HepG2 (cell line): ENCODE results near the gene NSL1. TPM values are rescaled to one million over a fixed set of nuclear protein-coding genes. Genes with fewer than 3 reads are reported as not detected.

Experiments
- CBX5 ChIP-seq: sonication (generic); formaldehyde crosslinking; IDR thresholded peaks from 2 replicates; pipeline ENCODE4 v1.4.0; 2020; ENCODE audit warnings: missing genetic modification reagents, borderline replicate concordance
- CEBPG ChIP-seq: IDR thresholded peaks from 2 replicates; pipeline ENCODE4 v1.6.1; 2016
- HNRNPLL ChIP-seq: fragments of 200-400 bp; formaldehyde crosslinking; IDR thresholded peaks from 2 replicates; pipeline ENCODE4 v1.6.1; 2017; ENCODE audit warnings: mild to moderate bottlenecking, low read depth, low read length; ENCODE audit not compliant: poor library complexity, severe bottlenecking
- NR3C1 ChIP-seq: sonication (generic); formaldehyde crosslinking; IDR thresholded peaks from 2 replicates; pipeline ENCODE4 v1.4.0; 2020; ENCODE audit warnings: missing genetic modification reagents
- POLR2AphosphoS2 ChIP-seq: IDR thresholded peaks from 2 replicates; pipeline ENCODE4 v1.6.1; 2011; ENCODE audit warnings: low read depth, low read length, improper control_type of control experiment
- SPEN ChIP-seq: sonication (generic); formaldehyde crosslinking; IDR thresholded peaks from 2 replicates; pipeline ENCODE4 v1.5.1; 2020; ENCODE audit warnings: low read depth, mild to moderate bottlenecking, missing genetic modification reagents
- XRCC5 ChIP-seq: fragments of 200-400 bp; formaldehyde crosslinking; optimal IDR thresholded peaks from 2 replicates; pipeline ENCODE3; 2017; ENCODE audit warnings: mild to moderate bottlenecking, low read length
- ZBTB7B ChIP-seq: sonication (generic); formaldehyde crosslinking; IDR thresholded peaks from 2 replicates; pipeline ENCODE4 v1.4.0; 2020; ENCODE audit warnings: missing genetic modification reagents
- ZNF296 ChIP-seq: sonication (generic); formaldehyde crosslinking; conservative IDR thresholded peaks from 2 replicates; pipeline ENCODE4 v1.5.0; 2020; ENCODE audit warnings: mild to moderate bottlenecking, missing genetic modification reagents
- ZNF644 ChIP-seq: IDR thresholded peaks from 2 replicates; pipeline ENCODE4 v1.6.1; 2016; ENCODE audit warnings: low read depth
- ZNF788 ChIP-seq: sonication (generic); formaldehyde crosslinking; IDR thresholded peaks from 2 replicates; pipeline ENCODE4 v1.5.0; 2020; ENCODE audit warnings: mild to moderate bottlenecking, missing genetic modification reagents, borderline replicate concordance
- polyA plus RNA-seq, 8 experiments: library from polyadenylated mRNA; depleted of rRNA in 3 of 8; stranded (reverse) in 7 of 8; unstranded in 1 of 8; fragments of >200 nt; fragmentation: Illumina TruSeq in 4 of 8; extraction: Trizol in 4 of 8; gene quantifications; 2 replicates each; pipeline versions ENCODE4 v1.2.1 to v1.2.3, GENCODE V29; 2011 to 2016; ENCODE audit warnings: low read depth in 4 of 8, missing spikeins in 1 of 8, mixed read lengths in 1 of 8; ENCODE audit not compliant: insufficient read depth in 1 of 8
- total RNA-seq, 5 experiments: library from RNA; depleted of rRNA; stranded (reverse); fragments of >200 nt; fragmentation: Illumina TruSeq; extraction: Trizol; gene quantifications; 2 replicates each; pipeline ENCODE4 v1.2.3, GENCODE V29; 2016; ENCODE audit warnings: low read depth in 1 of 5
- TF ChIP-seq, protein P1 (sequence below): sonication (generic); formaldehyde crosslinking; IDR thresholded peaks from 2 replicates; pipeline ENCODE4 v1.4.0; 2020; ENCODE audit warnings: low read depth, mild to moderate bottlenecking, missing genetic modification reagents
- TF ChIP-seq, protein P2 (sequence below): sonication (generic); formaldehyde crosslinking; conservative IDR thresholded peaks from 2 replicates; pipeline ENCODE4 v1.4.0; 2020; ENCODE audit warnings: missing genetic modification reagents
- TF ChIP-seq, protein P3 (sequence below): sonication (generic); formaldehyde crosslinking; IDR thresholded peaks from 2 replicates; pipeline ENCODE4 v1.4.0; 2020; ENCODE audit warnings: missing genetic modification reagents
- TF ChIP-seq, protein P4 (sequence below): sonication (generic); formaldehyde crosslinking; IDR thresholded peaks from 2 replicates; pipeline ENCODE4 v1.9.0; 2021; ENCODE audit warnings: missing genetic modification reagents, mild to moderate bottlenecking, borderline replicate concordance
- TF ChIP-seq, protein P5 (sequence below): sonication (generic); formaldehyde crosslinking; IDR thresholded peaks from 2 replicates; pipeline ENCODE4 v1.4.0; 2020; ENCODE audit warnings: mild to moderate bottlenecking, missing genetic modification reagents, borderline replicate concordance
- TF ChIP-seq, protein P6 (sequence below): sonication (generic); formaldehyde crosslinking; IDR thresholded peaks from 2 replicates; pipeline ENCODE4 v1.4.0; 2020; ENCODE audit warnings: mild to moderate bottlenecking, missing genetic modification reagents

NSL1 gene
- total and polyA plus RNA-seq, 2 of the 13 experiments (the other 11 are each of a cell fraction or from before 2014, with no cell fraction given), result 34.5 to 77.4 TPM

DNA sequence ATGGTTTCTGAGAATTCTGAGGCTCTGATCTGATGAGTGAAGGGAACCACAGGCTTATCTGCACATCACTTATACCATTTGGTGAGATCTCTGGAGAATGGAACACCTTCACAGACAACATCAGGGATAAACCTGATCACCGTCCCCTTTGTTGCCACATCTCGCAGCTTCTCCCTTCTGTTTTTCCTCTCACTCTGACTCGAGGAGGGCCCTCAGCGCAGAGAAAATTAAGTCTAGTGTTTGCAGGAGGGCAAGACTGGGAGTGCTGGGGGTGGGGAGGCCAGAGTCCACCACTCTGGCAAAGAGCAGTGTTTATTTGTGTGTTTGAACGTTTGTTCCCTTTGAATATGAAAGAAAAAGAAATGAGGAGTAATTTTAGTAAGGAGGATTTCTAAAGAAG lies 63.0 kb downstream of the NSL1 start (continued):
- TF ChIP-seq, protein P1, sequence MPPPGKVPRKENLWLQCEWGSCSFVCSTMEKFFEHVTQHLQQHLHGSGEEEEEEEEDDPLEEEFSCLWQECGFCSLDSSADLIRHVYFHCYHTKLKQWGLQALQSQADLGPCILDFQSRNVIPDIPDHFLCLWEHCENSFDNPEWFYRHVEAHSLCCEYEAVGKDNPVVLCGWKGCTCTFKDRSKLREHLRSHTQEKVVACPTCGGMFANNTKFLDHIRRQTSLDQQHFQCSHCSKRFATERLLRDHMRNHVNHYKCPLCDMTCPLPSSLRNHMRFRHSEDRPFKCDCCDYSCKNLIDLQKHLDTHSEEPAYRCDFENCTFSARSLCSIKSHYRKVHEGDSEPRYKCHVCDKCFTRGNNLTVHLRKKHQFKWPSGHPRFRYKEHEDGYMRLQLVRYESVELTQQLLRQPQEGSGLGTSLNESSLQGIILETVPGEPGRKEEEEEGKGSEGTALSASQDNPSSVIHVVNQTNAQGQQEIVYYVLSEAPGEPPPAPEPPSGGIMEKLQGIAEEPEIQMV (CRISPR knock-in tag), result no peak
- TF ChIP-seq, protein P2, sequence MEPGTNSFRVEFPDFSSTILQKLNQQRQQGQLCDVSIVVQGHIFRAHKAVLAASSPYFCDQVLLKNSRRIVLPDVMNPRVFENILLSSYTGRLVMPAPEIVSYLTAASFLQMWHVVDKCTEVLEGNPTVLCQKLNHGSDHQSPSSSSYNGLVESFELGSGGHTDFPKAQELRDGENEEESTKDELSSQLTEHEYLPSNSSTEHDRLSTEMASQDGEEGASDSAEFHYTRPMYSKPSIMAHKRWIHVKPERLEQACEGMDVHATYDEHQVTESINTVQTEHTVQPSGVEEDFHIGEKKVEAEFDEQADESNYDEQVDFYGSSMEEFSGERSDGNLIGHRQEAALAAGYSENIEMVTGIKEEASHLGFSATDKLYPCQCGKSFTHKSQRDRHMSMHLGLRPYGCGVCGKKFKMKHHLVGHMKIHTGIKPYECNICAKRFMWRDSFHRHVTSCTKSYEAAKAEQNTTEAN (CRISPR knock-in tag), result no peak
- TF ChIP-seq, protein P3, sequence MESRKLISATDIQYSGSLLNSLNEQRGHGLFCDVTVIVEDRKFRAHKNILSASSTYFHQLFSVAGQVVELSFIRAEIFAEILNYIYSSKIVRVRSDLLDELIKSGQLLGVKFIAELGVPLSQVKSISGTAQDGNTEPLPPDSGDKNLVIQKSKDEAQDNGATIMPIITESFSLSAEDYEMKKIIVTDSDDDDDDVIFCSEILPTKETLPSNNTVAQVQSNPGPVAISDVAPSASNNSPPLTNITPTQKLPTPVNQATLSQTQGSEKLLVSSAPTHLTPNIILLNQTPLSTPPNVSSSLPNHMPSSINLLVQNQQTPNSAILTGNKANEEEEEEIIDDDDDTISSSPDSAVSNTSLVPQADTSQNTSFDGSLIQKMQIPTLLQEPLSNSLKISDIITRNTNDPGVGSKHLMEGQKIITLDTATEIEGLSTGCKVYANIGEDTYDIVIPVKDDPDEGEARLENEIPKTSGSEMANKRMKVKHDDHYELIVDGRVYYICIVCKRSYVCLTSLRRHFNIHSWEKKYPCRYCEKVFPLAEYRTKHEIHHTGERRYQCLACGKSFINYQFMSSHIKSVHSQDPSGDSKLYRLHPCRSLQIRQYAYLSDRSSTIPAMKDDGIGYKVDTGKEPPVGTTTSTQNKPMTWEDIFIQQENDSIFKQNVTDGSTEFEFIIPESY (CRISPR knock-in tag), result no peak
- TF ChIP-seq, protein P4, sequence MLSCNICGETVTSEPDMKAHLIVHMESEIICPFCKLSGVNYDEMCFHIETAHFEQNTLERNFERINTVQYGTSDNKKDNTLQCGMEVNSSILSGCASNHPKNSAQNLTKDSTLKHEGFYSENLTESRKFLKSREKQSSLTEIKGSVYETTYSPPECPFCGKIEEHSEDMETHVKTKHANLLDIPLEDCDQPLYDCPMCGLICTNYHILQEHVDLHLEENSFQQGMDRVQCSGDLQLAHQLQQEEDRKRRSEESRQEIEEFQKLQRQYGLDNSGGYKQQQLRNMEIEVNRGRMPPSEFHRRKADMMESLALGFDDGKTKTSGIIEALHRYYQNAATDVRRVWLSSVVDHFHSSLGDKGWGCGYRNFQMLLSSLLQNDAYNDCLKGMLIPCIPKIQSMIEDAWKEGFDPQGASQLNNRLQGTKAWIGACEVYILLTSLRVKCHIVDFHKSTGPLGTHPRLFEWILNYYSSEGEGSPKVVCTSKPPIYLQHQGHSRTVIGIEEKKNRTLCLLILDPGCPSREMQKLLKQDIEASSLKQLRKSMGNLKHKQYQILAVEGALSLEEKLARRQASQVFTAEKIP (CRISPR knock-in tag), result no peak
- TF ChIP-seq SPEN (CRISPR knock-in tag), result no peak
- no peak for TF ChIP-seq NR3C1 (CRISPR knock-in tag)
- TF ChIP-seq ZNF644, result peak; percentile 62; the same call in 1 of the 2 replicates
- TF ChIP-seq, protein P5, sequence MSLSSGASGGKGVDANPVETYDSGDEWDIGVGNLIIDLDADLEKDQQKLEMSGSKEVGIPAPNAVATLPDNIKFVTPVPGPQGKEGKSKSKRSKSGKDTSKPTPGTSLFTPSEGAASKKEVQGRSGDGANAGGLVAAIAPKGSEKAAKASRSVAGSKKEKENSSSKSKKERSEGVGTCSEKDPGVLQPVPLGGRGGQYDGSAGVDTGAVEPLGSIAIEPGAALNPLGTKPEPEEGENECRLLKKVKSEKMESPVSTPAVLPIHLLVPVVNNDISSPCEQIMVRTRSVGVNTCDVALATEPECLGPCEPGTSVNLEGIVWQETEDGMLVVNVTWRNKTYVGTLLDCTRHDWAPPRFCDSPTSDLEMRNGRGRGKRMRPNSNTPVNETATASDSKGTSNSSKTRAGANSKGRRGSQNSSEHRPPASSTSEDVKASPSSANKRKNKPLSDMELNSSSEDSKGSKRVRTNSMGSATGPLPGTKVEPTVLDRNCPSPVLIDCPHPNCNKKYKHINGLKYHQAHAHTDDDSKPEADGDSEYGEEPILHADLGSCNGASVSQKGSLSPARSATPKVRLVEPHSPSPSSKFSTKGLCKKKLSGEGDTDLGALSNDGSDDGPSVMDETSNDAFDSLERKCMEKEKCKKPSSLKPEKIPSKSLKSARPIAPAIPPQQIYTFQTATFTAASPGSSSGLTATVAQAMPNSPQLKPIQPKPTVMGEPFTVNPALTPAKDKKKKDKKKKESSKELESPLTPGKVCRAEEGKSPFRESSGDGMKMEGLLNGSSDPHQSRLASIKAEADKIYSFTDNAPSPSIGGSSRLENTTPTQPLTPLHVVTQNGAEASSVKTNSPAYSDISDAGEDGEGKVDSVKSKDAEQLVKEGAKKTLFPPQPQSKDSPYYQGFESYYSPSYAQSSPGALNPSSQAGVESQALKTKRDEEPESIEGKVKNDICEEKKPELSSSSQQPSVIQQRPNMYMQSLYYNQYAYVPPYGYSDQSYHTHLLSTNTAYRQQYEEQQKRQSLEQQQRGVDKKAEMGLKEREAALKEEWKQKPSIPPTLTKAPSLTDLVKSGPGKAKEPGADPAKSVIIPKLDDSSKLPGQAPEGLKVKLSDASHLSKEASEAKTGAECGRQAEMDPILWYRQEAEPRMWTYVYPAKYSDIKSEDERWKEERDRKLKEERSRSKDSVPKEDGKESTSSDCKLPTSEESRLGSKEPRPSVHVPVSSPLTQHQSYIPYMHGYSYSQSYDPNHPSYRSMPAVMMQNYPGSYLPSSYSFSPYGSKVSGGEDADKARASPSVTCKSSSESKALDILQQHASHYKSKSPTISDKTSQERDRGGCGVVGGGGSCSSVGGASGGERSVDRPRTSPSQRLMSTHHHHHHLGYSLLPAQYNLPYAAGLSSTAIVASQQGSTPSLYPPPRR (CRISPR knock-in tag), result peak; percentile 25; the same call in 1 of the 2 replicates
- peak; percentile 68; the same call in 1 of the 2 replicates for TF ChIP-seq CEBPG
- no peak for TF ChIP-seq ZBTB7B (CRISPR knock-in tag)
- TF ChIP-seq ZNF788 (CRISPR knock-in tag), result 0 out of 2 replicates have a peak, but pooled peaks have one; percentile 19
- no peak for TF ChIP-seq HNRNPLL
- TF ChIP-seq XRCC5, result peak; percentile 43
- TF ChIP-seq POLR2AphosphoS2, result no peak
- TF ChIP-seq, protein P6, sequence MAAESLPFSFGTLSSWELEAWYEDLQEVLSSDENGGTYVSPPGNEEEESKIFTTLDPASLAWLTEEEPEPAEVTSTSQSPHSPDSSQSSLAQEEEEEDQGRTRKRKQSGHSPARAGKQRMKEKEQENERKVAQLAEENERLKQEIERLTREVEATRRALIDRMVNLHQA (CRISPR knock-in tag), result no peak
- TF ChIP-seq ZNF296 (CRISPR knock-in tag), result no peak
- TF ChIP-seq CBX5 (CRISPR knock-in tag), result peak; percentile 51; the same call in 1 of the 2 replicates
